HG02870 (cell line): ENCODE measurements around the gene ADGRG3.
"Not testable (repeated sequence)": the region's sequence is repeated elsewhere in the genome, so short reads cannot be mapped to it uniquely, and the experiment has no call there.

ENCODE experiments used
- ATAC-seq: cut with Tn5 transposase; IDR thresholded peaks from one replicate; pipeline ENCODE4 v1.9.1; 2021; ENCODE audit warnings: mild to moderate bottlenecking, moderate library complexity; ENCODE audit not compliant: unreplicated experiment

The ADGRG3 gene

DNA sequence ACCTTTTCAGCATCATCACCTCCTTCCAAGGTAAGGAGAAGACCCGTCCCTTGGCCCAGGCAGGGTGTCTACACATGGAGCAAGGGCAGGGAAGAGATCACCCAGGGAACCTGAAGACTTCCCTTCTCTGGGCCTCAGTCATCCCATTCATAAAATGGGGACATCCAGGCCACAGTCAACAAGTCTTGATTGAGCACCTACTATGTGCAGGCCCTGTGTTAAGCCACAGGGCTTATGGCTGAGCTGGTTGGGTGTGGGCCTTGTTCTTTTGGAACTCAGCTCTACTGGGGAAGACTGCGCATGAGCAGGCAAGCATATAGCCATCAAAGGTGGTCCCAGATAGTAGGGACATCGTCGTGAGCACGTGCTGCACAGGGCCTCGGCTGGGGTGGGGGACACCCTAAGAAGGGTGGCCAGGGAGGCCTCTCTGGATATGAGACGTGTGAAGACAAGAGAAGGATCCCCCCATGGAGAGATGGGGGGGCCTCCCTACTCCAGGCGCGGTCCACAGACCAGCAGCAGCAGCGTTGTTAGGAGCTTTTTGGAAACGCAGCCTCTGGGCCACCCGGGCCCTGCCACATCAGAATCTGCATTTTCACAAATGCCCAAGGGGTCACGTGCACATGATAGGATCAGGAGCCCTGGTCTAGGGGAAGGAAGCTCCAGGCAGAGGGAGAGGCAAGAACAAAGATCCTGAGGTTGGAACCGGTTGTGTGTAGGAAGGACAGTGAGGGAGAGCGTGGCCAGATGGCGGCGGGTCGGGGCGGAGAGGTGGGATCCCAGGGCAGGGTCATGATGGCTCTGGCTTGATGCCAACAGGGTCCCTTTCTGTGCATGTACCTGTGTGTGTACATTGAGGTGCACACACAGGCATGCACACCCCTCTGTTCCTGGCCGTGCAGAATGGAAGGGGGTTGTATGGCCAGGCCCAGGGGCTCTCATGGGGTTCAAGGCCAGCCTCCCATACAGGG is 5.9 kb upstream of the ADGRG3 start:
- no peak for ATAC-seq

DNA sequence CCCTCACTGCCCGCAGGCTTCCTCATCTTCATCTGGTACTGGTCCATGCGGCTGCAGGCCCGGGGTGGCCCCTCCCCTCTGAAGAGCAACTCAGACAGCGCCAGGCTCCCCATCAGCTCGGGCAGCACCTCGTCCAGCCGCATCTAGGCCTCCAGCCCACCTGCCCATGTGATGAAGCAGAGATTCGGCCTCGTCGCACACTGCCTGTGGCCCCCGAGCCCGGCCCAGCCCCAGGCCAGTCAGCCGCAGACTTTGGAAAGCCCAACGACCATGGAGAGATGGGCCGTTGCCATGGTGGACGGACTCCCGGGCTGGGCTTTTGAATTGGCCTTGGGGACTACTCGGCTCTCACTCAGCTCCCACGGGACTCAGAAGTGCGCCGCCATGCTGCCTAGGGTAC is 4.7 kb upstream of the ADGRG3 start:
- ATAC-seq = no peak

DNA sequence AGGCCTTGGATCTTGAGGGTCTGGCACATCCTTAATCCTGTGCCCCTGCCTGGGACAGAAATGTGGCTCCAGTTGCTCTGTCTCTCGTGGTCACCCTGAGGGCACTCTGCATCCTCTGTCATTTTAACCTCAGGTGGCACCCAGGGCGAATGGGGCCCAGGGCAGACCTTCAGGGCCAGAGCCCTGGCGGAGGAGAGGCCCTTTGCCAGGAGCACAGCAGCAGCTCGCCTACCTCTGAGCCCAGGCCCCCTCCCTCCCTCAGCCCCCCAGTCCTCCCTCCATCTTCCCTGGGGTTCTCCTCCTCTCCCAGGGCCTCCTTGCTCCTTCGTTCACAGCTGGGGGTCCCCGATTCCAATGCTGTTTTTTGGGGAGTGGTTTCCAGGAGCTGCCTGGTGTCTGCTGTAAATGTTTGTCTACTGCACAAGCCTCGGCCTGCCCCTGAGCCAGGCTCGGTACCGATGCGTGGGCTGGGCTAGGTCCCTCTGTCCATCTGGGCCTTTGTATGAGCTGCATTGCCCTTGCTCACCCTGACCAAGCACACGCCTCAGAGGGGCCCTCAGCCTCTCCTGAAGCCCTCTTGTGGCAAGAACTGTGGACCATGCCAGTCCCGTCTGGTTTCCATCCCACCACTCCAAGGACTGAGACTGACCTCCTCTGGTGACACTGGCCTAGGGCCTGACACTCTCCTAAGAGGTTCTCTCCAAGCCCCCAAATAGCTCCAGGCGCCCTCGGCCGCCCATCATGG is 4.0 kb upstream of the ADGRG3 start:
- ATAC-seq = no peak

DNA sequence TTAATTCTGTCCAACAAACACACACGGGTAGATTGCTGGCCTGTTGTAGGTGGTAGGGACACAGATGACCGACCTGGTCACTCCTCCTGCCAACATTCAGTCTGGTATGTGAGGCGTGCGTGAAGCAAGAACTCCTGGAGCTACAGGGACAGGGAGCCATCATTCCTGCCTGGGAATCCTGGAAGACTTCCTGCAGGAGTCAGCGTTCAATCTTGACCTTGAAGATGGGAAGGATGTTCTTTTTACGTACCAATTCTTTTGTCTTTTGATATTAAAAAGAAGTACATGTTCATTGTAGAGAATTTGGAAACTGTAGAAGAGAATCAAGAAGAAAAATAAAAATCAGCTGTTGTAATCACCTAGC is 3.5 kb upstream of the ADGRG3 start:
- ATAC-seq = no peak

DNA sequence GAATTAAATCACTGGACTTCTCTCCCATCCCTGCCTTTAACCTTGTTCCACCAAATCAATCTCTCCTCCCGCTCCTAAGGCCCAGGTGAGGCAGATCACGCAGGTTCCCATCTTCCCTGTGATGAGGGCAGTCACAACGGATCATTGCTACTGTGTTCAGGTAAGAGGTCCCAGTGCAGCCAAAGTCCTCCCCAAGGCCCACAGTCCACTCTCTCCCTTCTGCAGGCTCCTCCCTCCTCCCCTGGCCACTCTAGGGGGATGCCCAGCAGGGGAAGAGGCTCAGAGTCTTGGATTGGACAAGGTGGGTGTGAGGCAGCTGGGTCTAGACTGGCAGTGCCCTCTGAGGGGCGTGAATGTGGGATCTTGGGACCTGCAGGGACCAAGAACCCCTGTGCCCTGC is 2.6 kb upstream of the ADGRG3 start:
- no peak for ATAC-seq

DNA sequence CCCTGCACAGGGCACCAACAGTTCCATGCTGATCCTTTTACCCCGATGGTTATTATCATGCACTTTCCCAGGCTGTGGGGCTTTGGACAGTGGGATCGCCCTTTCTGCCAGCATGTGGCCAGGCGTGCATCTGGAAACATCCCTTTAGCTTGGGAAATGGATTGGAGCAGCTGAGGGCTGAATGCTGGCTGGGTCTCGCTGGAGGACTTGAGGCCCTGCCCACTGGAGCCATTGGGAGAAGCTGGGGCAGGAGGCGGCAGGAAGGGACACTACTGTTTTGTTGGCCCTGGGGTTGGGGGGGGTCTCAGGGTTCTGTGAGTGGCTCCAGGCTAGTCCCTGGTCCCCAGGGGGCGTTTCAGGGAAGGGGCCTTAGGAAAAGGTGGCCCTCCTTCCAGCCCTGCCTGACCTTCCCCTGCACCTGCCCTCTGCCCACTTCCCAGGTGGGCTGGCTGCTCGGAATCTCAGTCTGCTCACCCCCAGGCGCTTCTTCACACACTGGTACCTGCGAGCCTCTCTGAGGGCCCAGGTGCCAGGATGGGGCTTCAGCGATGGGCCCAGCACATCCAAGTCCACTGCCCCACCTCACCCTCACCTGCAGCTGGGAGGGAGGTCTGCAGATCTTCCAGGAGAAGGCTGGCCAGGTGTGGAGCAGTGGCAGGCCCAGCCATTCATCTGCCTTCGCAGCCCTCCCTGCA is 1.6 kb upstream of the ADGRG3 start:
- ATAC-seq = no peak

DNA sequence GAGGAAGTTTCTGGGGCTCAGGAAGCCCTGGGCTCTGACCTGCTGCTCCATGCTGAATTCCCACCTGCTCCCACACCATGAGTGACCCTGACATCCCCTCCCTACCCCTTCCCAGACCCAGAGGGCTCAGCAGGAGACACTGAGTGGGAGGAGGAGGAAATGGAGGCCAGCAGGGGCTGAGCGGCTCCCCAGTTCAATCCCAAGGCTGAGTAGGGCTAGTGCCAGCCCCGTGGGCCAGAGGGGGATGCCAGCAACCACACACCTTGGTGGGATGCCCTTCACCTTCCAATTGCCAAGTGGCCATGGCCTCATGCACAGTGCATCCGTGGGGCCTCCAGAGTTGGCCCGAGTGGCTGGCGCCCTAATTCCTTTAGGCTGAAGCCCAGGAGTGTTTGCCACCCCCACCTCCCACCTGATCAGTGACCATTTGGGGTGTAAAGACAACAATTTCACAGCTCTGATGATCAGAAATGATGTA is 1.0 kb upstream of the ADGRG3 start:
- ATAC-seq = no peak

DNA sequence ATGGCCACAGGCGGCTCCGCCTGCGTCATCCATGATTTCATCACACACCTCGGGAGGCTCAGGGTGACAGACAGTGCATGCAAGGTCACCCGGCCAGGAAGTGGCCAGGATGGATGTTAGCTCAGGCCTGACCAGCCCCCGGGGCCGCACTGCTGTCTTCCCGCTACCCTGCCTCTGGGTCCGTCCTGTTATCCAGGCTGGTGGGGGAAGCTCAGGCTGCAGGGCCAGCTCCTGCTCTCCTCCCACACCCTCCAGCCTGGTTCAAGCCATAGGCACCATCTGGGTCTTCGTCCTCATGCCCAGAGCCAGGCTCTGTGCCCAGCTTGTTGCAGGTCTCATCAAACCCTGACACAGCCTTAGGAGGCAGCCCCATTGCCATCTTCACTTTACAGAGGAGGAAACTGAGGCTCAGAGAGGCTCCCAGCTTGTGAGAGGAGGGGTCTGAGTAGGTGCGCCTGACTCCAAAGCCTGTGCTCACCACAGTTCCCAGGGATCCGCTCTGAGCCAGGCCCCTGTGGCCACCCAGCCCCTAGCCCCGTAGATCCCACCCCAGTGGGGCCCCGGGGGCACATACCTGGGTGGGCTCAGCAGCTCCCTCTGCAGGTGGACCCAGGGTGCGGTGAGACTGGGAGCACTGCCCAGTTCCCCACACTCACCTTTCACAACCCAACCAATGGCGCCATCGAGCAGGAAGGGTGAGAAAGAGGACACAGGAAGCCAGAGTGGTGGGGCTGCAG is 412 bp upstream of the ADGRG3 start:
- ATAC-seq = no peak

DNA sequence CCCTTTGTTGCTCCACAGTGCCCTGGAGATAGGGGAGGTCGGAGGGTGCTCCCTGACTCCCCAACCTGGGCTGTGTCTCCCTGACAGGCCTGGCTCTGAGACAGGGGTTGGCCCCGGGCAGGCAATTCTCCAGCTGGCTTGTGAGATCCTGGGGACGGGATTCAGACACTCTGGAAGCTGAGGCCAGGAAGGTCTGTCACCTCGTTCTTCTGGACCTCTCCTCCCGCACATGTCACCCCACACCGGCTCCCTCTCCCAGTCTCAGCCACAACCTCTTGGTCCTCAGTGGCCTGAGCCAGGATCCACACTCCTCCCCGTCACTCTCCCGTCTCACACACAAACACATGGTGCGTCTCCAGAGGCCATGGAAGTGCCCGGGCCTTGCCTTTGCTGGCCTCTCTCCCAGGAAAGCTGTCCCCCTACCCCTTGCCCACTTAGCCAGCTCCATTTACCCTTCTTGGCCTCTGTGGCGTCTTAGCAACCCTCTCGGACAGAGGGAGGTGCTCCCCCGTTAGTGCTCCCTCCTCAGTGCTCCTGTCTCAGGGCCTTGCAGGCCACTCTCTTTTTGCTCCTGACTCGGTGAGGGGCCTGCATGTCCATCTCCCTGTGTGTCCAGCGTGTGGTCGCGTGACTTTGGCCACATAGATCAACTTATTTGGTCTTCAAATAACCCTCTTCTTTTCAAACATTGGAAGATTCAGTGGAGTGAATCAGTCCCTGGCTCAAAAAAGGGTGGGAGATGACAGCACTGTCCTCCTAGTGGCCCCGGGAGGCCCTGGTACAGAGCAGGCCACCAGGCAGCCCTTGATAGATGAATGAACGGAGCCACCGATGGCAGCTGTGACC is 747 bp downstream of the ADGRG3 start:
- ATAC-seq = no peak

DNA sequence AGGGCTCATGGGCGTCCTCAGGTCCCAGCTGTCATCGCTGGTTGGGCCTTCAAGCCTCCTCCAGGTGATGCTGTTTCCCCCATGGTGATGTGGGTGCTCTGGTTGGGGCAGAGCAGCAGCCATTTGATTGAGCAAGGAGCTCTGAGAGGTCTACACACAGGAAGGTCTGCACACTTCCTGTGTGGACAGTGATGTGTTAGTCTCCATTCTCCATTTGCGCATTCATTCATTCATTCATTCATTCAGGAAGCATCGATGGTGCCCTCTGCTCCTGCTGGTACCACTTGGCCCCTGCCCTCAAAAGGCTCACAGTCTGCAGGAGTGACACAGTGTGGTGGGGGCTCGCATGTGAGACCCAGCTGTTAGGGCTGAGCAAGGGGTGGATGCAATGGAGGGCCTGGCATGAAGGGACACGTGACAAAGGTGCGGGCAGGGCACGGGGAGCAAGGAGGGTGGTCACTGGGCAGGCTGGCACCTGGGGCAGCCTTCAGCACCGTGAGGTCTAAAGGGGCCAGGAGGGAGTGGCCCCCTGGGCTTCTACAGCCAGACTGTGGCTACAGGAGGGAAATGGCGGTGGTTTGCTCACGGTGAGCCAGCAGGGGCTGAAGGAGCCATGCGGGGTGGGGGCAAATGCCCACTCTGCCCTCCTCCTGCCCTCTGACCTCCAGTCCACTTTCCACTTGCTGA is 1.5 kb downstream of the ADGRG3 start:
- no peak for ATAC-seq

DNA sequence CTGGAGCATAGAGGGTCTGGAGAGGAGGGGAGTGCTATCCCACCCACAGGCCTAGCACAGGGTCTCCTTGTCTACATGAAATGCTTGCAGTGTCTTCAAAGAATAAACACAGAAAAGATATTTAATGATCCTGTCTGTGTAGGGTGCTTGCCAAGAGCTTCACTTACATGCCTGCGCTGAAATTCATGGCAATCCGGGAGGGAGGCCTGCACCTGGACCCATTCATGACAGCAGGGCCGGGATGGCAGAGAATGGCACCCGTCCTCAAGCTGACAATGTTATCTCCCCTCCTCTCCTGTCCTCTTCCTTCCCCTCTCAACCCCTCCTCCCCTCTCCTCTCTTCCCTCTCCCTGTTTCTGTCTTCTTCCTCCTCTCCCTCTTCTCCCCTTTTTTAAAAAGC is 2.1 kb downstream of the ADGRG3 start:
- ATAC-seq = no peak

DNA sequence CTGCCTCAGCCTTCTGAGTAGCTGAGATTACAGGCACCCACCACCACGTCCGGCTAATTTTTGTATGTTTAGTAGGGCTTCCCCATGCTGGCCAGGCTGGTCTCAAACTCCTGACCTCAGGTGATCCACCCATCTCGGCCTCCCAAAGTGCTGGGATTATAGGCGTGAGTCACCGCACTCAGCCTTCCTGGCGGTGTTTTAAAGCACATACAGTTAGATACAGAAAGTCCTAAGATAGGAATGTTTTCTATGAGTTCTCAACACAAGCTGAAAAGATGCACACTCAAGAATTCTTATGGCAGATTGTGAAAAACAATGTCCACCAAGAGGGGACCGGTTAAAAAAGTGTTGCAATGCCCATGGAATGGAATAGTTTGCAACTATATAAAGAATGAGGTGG is 3.3 kb downstream of the ADGRG3 start:
- not testable (repeated sequence) for ATAC-seq

DNA sequence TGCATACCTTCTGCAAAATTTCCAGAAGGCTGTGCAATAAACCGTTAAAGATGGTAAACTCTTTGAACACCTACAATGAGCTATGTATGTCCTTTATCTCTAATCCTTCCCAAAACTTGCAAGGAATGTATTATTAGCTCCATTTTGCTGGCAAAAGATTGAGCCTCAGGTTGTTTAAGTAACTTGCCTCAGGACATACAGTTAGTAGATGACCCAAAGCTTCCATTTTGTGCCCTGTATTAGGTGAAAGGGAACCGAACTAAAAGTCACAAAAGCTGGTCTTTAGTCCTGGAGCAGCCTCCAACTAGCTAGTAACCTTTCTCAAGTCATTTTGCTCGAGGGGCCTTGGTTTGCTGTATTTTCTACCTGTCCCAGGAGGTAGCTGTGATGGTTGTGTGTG is 4.3 kb downstream of the ADGRG3 start:
- no peak for ATAC-seq

DNA sequence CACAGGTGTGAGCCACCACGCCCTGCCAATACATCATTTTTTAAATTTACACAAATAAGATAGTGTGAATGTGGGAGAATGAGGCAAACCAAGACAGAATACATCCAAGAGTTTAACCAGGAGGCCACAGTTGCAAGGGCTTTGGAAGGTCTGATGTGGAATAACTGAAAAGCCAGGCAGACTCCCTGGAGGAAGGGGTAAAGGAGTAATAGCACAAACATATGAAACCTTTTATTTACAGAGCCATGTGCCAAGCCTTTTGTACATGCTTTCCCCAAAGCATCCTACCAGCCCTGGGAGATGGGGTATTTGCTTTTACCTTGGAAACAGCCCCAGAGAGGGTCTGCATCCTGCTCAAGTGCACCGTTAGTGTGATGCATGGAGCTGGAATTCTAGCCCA is 4.7 kb downstream of the ADGRG3 start:
- ATAC-seq = no peak

DNA sequence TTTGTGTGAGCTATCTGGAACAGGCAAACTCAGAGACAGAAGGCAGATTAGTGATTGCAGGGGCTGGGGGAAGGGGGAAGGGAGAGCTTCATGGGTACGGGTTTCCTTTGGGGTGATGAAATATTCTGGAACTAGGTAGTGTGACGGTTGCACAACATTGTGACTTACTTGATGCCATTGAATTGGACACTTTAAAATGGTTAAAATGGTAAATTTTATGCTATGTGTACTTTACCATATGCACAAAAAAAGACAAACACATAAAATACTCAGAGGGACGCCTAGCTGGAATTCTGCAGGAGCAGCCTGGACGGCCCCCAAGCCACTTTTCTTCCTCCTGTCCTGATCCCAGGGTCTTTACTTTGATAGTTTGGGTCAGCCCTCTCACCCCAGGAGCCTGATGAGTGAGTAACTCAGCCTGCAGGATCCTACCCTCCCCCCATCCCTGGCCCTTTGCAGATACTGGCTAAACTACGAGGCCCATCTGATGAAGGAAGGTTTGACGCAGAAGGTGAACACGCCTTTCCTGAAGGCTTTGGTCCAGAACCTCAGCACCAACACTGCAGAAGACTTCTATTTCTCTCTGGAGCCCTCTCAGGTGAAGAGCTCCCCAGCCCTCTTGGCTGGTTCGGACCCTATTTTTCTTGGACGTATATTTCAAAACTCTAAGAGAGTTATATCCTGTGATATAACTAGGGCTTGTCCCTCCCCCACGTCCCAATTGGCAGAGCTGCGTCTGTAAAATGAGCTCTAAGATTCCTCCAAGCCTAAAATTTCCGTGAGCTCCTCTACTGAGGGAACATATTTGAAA is 7.8 kb downstream of the ADGRG3 start:
- ATAC-seq = no peak

DNA sequence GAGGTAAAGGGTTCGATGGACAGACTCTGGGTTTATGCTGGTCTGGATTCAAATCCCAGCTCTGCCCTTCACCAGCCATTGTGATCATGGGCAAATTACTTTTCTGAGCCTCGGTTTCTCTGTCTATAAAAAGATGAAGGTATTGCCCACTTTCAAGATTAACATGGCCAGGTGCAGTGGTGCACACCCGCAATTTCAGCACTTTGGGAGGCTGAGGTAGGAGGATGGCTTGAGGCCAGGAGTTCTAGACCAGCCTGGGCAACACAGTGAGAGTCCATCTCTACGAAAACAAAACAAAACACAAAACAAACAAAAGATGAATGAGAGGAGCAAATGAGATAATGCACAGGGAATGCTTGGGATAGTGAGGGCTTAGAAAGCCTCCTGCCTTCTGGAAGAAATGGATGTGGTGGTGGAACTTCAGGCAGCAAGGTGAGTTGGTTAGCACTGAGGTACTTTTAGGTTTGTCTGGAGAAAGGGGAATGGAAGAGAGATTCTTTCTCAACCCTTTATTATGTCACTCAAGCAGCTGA is 8.5 kb downstream of the ADGRG3 start:
- ATAC-seq = no peak

DNA sequence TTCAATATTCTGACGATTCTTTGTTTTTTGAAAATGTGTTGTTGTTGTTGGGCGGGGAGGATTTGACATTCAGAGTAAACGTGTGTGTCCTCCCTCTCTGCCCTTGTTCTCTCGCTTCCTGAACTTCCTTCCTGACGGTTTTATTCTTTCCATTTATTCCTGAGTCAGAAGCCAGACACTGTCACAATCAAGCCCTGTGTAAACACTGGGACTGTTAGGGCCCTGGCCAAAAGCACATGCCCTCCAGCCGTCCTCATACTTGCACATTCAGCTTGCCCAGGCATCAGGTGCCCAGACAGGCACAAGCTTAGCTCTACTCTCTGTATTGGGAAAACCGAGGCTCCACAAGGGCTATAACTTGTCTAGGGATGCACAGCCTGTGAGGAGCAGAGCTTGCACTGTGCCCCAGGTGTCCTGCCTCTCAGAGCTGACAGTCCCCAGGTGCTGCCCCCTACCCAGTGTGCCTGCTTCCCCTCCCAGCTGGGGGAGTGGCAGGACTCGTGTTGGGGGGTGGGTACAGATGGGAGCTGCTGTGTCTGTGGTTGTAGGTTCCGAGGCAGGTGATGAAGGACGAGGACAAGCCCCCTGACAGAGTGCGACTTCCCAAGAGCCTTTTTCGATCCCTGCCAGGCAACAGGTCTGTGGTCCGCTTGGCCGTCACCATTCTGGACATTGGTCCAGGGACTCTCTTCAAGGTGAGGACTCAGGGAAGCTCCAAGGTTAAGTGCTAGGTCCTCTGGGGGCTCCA is 9.7 kb downstream of the ADGRG3 start:
- ATAC-seq = no peak

DNA sequence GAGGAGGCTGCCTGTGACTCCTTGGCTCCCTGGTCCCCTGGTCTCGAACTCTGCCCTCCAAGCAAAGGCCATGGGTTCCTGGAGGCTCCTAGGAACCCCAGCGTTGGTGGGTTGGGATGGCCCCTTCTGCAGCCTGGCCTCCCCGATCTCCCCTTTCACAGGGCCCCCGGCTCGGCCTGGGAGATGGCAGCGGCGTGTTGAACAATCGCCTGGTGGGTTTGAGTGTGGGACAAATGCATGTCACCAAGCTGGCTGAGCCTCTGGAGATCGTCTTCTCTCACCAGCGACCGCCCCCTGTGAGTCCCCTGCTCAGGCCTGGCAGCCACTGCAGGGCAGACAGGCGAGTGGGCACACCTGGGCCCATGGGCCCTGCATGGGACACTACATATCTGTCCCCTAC is 10.9 kb downstream of the ADGRG3 start:
- no peak for ATAC-seq
